Stomach (tissue), 4 donors: ENCODE measurements around the gene CNGA4.

Experiments
- EP300 ChIP-seq: sonication (generic); formaldehyde crosslinking; IDR thresholded peaks from one replicate; pipeline ENCODE4 v1.6.1; 2017; ENCODE audit warnings: antibody characterized with exemption
- POLR2A ChIP-seq, 4 donors: fragments of 450-650 bp; IDR thresholded peaks; one replicate each; pipeline ENCODE4 v1.6.1; 2016; ENCODE audit warnings: antibody characterized with exemption in 4 of 4, control low read depth in 2 of 4, mild to moderate bottlenecking in 1 of 4, moderate library complexity in 1 of 4
- TF ChIP-seq, protein P1 (sequence below), 7 experiments: fragments of 450-650 bp in 4 of 7; fragments of 200-600 bp in 3 of 7; sonication (generic) in 3 of 7; IDR thresholded peaks; one replicate each; pipeline ENCODE4 v1.5.1; 2016 to 2019; ENCODE audit warnings: antibody characterized with exemption in 7 of 7, control low read depth in 2 of 7, mild to moderate bottlenecking in 1 of 7

- TF ChIP-seq, protein P1, sequence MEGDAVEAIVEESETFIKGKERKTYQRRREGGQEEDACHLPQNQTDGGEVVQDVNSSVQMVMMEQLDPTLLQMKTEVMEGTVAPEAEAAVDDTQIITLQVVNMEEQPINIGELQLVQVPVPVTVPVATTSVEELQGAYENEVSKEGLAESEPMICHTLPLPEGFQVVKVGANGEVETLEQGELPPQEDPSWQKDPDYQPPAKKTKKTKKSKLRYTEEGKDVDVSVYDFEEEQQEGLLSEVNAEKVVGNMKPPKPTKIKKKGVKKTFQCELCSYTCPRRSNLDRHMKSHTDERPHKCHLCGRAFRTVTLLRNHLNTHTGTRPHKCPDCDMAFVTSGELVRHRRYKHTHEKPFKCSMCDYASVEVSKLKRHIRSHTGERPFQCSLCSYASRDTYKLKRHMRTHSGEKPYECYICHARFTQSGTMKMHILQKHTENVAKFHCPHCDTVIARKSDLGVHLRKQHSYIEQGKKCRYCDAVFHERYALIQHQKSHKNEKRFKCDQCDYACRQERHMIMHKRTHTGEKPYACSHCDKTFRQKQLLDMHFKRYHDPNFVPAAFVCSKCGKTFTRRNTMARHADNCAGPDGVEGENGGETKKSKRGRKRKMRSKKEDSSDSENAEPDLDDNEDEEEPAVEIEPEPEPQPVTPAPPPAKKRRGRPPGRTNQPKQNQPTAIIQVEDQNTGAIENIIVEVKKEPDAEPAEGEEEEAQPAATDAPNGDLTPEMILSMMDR (IDR thresholded peaks at IDR 0.05): no peak
- TF ChIP-seq EP300 (no peak), POLR2A (IDR thresholded peaks at IDR 0.05) (no peak)
These were observed 10.4 kb upstream of the CNGA4 start for GRCh38 chr11:6228520-6228919.
